NT2/D1 (cell line): Measurements from ENCODE around the gene MCCC1.

Experiments used
- SUZ12 ChIP-seq: IDR thresholded peaks from 2 replicates; pipeline ENCODE4 v1.6.1; 2011; ENCODE audit not compliant: insufficient read length, insufficient read depth; ENCODE audit errors: extremely low read depth
- YY1 ChIP-seq: IDR thresholded peaks from 2 replicates; pipeline ENCODE4 v1.6.1; 2011; ENCODE audit not compliant: insufficient read length, insufficient read depth

GRCh38 chr3:183085634-183086390 lies 13.5 kb downstream of the MCCC1 start:
- TF ChIP-seq SUZ12 (no peak), YY1 (no peak)
